ENCODE data around the gene HYAL2.

The HYAL2 gene

GRCh38 chr3:50323614-50324199 is 1.2 kb upstream of the HYAL2 start:
- H3K4me3 ChIP-seq (ENCODE audit: low read depth, low read length): no peak overlapping the region
- H3K36me3 ChIP-seq (ENCODE audit: control insufficient read depth in 2 of 2, insufficient read depth in 1 of 2, low read length in 2 of 2): peaks cover 3 to 50% of the 10 kb centered on the region in 2 experiments; a peak in 2 of 3 replicates
- TF ChIP-seq ZIC2 (tag by site-specific recombination; IDR thresholded peaks at IDR 0.05) (0 out of 2 replicates have a peak, but pooled peaks have one; percentile 38), PRDM10 (tag by site-specific recombination; IDR thresholded peaks at IDR 0.05) (no peak), GLIS2 (tag by site-specific recombination; IDR thresholded peaks at IDR 0.05) (peak; percentile 35; the same call in 1 of the 2 replicates), ZNF311 (tag by site-specific recombination; IDR thresholded peaks at IDR 0.05; ENCODE audit: borderline replicate concordance) (no peak), ZNF549 (tag by site-specific recombination; IDR thresholded peaks at IDR 0.05) (no peak)
- CTCF ChIA-PET: interaction anchor here (0.6 to 3.0 kb wide), 13 partner anchors 10 to 129 kb away, joined by 3 to 21 read pairs (median 5); partner anchors contain the start of genes HYAL3, LSMEM2 and NAA80
- H3K4me1 ChIP-seq (ENCODE audit: control insufficient read depth, insufficient read depth, low read length): no peaks in the 10 kb centered on the region
- POLR2A ChIA-PET: interaction anchor here (0.9 to 2.8 kb wide), 5 partner anchors 14 to 129 kb away, joined by 3 to 12 read pairs (median 5); partner anchors contain the start of genes HYAL3 and NAA80
- H3K27ac ChIP-seq (ENCODE audit: extremely low read depth, low read depth, low read length): no peak overlapping the region
- H3K9me3 ChIP-seq (ENCODE audit: control insufficient read depth, insufficient read depth, low read depth, low read length): no peaks in the 10 kb centered on the region

DNA sequence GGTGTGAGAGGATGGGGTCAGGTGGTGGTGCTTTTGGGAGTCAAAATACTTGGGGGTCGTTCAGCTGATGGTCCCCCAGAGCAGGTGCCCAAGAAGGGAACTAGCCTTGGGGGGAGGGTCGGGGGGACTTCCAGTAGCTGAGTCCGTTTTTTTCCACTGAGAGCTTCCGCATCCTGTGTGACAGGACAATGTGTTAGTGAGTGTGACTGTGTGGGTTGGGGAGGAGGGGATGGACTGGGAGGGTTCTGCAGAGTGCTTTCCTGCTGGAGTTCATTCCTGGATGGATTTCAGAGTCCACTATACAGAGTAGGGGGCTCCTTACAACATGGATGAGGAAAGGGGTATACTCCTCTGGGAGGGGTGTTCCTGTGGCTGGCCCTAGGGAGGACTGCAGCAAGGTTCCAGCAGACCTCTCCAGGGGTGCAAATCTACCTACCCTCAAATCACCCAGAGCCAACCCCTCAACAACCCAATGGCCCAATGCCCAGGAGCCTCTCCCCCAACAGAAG is 601 bp upstream of the HYAL2 start:
- H3K9me3 ChIP-seq (ENCODE audit: control insufficient read depth, insufficient read depth, low read depth, low read length): no peaks in the 10 kb centered on the region
- no peak overlapping the region for H3K4me3 ChIP-seq (ENCODE audit: low read depth, low read length)
- ChIA-PET POLR2A (interaction anchor here (2.5 to 3.2 kb wide), 3 partner anchors 14 to 27 kb away, joined by 7 to 17 read pairs (median 12); partner anchors contain the start of genes HYAL3 and NAA80), CTCF (interaction anchor here (0.6 to 3.0 kb wide), 6 partner anchors 11 to 1107 kb away, joined by 3 to 21 read pairs (median 4); partner anchors contain the start of genes HYAL3 and NAA80)
- H3K27ac ChIP-seq (ENCODE audit: extremely low read depth, low read depth, low read length): no peak overlapping the region
- H3K36me3 ChIP-seq (ENCODE audit: control insufficient read depth in 2 of 2, insufficient read depth in 1 of 2, low read length in 2 of 2): peaks cover 3 to 55% of the 10 kb centered on the region in 2 experiments; a peak in 2 of 3 replicates
- TF ChIP-seq ZNF214 (tag by site-specific recombination; IDR thresholded peaks at IDR 0.05; ENCODE audit: borderline replicate concordance): no peak
- no peak for TF ChIP-seq REPIN1 (tag by site-specific recombination; IDR thresholded peaks at IDR 0.05; ENCODE audit: low read depth)
- no peak for TF ChIP-seq WT1 (tag by site-specific recombination; IDR thresholded peaks at IDR 0.05)
- TF ChIP-seq ZNF558 (tag by site-specific recombination; IDR thresholded peaks at IDR 0.05): no peak
- no peak for TF ChIP-seq ZIC2 (tag by site-specific recombination; IDR thresholded peaks at IDR 0.05)
- TF ChIP-seq ZNF391 (tag by site-specific recombination; IDR thresholded peaks at IDR 0.05; ENCODE audit: borderline replicate concordance, low read depth): no peak
- TF ChIP-seq ZNF501 (tag by site-specific recombination; IDR thresholded peaks at IDR 0.05): no peak
- peak; percentile 88 for TF ChIP-seq ZBTB20 (tag by site-specific recombination; IDR thresholded peaks at IDR 0.05)
- H3K4me1 ChIP-seq (ENCODE audit: control insufficient read depth, insufficient read depth, low read length): no peaks in the 10 kb centered on the region

- no peak overlapping the region; the same call in 1 of the 2 replicates for H3K27ac ChIP-seq (ENCODE audit: extremely low read depth, low read depth, low read length)
- CTCF ChIA-PET: interaction anchor here (0.5 to 1.7 kb wide), 5 partner anchors 11 to 1200 kb away, joined by 3 to 7 read pairs (median 4); partner anchors contain the start of genes HYAL3 and NAA80
- TF ChIP-seq ZNF473 (tag by site-specific recombination; IDR thresholded peaks at IDR 0.05): no peak
- TF ChIP-seq ZNF341 (tag by site-specific recombination; IDR thresholded peaks at IDR 0.05; ENCODE audit: low read depth): no peak
- TF ChIP-seq ZNF626 (tag by site-specific recombination; IDR thresholded peaks at IDR 0.05): no peak
- no peak for TF ChIP-seq YY2 (tag by site-specific recombination; IDR thresholded peaks at IDR 0.05)
- no peak for TF ChIP-seq ZBTB7A (tag by site-specific recombination; IDR thresholded peaks at IDR 0.05; ENCODE audit: low read depth)
- TF ChIP-seq RBAK (tag by site-specific recombination; IDR thresholded peaks at IDR 0.05): no peak
- no peak for TF ChIP-seq ZNF10 (tag by site-specific recombination; IDR thresholded peaks at IDR 0.05)
- no peak for TF ChIP-seq KLF8 (tag by site-specific recombination; IDR thresholded peaks at IDR 0.05)
- TF ChIP-seq ZNF221 (tag by site-specific recombination; IDR thresholded peaks at IDR 0.05; ENCODE audit: borderline replicate concordance): no peak
- no peak for TF ChIP-seq ZNF138 (tag by site-specific recombination; IDR thresholded peaks at IDR 0.05; ENCODE audit: borderline replicate concordance)
- TF ChIP-seq KLF10 (tag by site-specific recombination; IDR thresholded peaks at IDR 0.05): no peak
- no peak for TF ChIP-seq ZEB2 (tag by site-specific recombination; IDR thresholded peaks at IDR 0.05)
- no peak for TF ChIP-seq ZNF701 (tag by site-specific recombination; IDR thresholded peaks at IDR 0.05)
- TF ChIP-seq ZNF621 (tag by site-specific recombination; IDR thresholded peaks at IDR 0.05): no peak
- TF ChIP-seq PRDM6 (tag by site-specific recombination; IDR thresholded peaks at IDR 0.05): no peak
Measured at GRCh38 chr3:50322115-50322385, 495 bp downstream of the HYAL2 start.

More at GRCh38 chr3:50322115-50322385, 495 bp downstream of the HYAL2 start:
- Histone ChIP-seq H3K36me3 (ENCODE audit: control insufficient read depth in 2 of 2, insufficient read depth in 1 of 2, low read length in 2 of 2) (peaks cover 3 to 63% of the 10 kb centered on the region in 2 experiments; a peak in 2 of 3 replicates), H3K4me3 (ENCODE audit: low read depth, low read length) (no peak overlapping the region), H3K9me3 (ENCODE audit: control insufficient read depth, insufficient read depth, low read depth, low read length) (no peaks in the 10 kb centered on the region), H3K4me1 (ENCODE audit: control insufficient read depth, insufficient read depth, low read length) (peaks cover 2% of the 10 kb centered on the region; the same call in 1 of the 2 replicates)
- POLR2A ChIA-PET: interaction anchor here (0.7 to 3.2 kb wide), 3 partner anchors 15 to 30 kb away, joined by 3 to 17 read pairs (median 7); partner anchors contain the start of gene IFRD2
